GM19193 (cell line): ENCODE measurements around the gene TMEM218.

Source experiments
- POLR2A ChIP-seq: IDR thresholded peaks from 4 replicates; pipeline ENCODE4 v1.6.1; 2011; ENCODE audit not compliant: insufficient read depth, insufficient read length; ENCODE audit errors: extremely low read depth

Gene TMEM218

DNA sequence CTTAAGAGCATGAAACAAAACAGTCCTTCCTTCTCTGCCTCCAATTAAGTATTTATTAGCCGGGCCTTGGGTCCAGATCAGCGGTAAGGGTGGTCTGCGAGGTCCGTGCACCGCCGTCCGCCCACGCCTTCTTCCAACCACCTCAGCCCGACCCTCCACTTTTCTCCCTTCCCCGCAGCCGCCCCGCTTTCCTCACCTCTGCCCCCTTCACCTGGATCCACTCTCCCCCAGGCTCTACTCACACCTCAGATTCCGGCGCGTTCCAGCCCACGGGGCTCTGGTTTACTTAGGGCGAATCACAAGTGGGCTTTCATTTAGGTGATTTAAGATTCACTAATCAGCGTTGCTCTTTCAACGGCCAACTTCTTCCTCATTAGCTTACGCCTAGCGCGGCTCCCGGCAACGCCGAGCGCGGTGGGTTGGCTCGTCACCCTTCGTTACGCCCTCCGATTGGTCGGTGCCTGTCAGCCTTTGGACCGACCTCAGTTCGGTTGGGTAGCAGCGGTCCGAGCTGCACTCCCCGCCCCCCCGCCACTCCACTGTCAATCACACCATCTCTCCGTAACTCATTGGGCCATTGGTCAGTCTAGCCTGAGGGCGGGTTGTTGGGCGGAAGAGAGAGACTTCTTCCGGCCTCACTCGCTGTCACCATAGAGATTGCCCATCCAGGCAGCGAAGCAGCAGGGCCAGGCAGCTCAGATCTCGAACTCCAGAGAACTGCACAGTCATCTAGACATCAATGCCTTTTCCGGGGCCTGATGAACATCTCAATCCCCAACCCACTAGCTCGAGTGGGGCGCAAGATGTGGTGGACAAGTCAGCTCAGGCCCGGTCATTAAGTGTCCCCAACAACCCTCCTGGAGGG is at the start of gene TMEM218:
Gene TMEM218 (minus strand): TSS at position 284 of the 865 bp plus-strand sequence. CDS start 9,385 bp downstream, outside the sequence.
- peak; percentile 56 for TF ChIP-seq POLR2A

GRCh38 chr11:125157953-125158680 is 46.7 kb upstream of the TMEM218 start:
- TF ChIP-seq POLR2A = no peak

- no peak for TF ChIP-seq POLR2A
These were observed 45.8 kb upstream of the TMEM218 start for GRCh38 chr11:125157118-125157733.

DNA sequence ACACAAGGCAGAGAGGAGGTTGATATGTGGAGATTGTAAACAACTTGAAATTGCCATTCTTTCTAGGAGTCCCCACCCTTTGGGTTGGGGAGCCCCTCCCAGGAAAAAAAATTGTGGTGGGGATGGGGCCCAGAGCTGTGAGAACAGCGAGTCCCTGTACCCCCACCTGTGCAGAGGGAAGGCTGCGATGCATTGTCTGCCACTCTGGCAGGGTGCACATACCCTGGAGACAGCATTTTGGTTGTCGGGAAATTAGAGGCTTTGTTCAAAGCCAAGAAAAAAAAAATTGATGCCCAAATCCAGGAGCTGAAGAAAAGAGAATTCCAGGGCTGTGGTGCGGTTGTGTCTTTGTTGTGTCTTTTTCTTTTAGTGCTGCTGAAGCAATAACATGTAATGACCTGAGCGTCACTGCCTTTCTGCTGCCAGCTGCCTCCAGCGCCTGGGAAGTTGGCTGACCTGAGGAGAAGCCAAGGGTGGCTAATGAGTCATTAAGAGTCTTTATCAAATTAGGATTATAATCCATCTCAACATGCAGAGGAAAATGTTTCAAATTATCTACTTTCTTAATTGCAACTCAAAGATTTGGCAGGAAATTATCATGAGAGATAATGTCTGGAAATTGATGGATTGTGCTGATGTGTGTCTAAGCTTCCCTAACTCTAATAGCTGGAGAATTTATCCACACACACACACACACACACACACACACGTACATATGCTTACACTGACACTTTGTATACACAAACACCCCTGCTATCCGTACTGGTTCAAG is 45.1 kb upstream of the TMEM218 start:
- no peak for TF ChIP-seq POLR2A

DNA sequence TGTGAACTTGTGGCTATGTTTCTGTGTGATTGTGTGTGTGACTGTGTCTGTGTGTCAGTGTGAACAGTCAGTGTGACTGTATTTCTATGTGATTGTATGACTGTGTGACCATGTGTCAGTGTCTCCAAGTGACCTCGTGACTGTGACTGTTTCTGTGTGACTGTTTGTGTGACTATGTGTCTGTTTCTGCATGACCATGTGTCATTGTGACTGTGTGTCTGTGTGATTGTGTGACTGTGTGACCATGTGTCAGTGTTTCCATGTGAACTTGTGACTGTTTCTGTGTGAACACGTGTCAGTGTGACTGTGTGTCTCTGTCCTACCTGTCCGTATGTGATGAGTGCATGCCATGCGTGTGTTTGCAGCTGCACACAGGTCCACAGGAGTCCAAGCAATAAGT is 44.3 kb upstream of the TMEM218 start:
- TF ChIP-seq POLR2A = no peak

DNA sequence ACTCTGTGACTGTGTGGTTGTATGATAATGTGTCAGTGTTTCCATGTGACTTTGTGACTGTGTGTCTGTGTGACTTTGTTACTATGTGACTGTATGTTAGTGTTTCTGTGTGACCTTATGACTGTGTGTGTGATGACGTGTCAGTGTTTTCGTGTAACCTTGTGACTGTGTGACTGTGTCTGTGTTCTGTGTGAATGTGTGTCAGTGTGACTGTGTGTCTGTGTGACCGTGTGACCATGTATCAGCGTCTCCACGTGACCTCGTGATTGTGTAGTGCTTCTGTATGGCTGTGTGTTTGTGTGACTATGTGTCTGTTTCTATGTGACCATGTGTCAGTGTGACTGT is 43.6 kb upstream of the TMEM218 start:
- TF ChIP-seq POLR2A = no peak

GRCh38 chr11:125154378-125155099 is 43.1 kb upstream of the TMEM218 start:
- TF ChIP-seq POLR2A = no peak

- TF ChIP-seq POLR2A = no peak
These were observed 42.4 kb upstream of the TMEM218 start for GRCh38 chr11:125153837-125154236.

- no peak for TF ChIP-seq POLR2A
These were observed 37.3 kb upstream of the TMEM218 start for GRCh38 chr11:125148743-125149142.

DNA sequence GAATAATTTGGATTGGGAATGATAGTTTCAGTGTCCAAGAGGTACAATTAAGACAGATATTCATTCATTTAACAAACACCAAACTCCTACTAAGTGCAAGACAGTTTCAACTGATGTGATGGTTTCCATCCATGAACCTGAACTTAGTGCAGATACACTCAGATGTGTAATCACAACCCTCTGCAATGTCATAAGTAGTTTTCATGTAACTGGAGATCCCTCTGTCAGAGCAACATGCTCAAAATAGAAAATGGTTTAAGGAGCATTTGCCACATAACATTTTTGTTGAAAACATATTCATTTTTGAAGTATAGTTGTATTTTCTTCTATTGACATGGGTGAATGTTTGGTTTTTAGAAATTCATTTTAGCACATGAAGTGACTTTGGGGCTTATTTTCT is 36.6 kb upstream of the TMEM218 start:
- TF ChIP-seq POLR2A = no peak

DNA sequence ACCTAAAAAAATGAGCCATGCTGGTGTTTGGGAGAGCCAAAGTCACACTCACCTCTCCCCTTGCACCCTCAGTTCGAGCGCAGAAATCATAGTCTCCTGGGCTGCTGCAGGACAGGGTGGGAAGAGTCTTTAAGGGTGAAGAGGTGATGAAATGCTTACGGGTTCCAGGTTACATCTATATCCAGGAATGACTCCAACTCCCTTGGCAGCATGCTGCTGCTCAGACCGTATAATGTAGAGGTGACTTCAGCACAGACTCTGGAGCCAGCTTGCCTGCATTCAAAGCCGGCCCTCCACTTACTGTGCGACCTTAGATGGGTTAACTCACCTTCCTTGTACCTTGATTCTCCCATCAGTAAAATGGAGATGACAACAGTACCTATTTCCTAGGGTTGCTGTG is 35.9 kb upstream of the TMEM218 start:
- TF ChIP-seq POLR2A = no peak

DNA sequence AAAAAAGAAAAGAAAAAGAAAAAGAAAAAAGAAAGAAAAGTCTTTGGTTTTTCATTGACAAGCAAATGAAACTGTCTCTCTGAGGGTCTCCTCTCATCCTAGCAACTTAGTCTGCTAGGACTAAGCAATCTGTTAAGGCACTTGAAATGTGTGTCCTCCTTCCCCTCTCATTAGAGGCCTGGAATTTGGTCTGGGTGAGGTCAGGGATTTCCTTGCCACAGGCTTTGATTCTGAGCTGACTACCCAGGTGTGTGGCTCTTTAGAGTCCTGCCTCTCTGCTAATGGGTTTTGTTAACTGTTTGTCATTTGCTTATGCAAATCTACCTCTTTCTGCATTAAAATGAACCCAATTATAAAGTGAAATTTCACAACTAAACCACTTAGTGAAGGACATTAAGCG is 34.8 kb upstream of the TMEM218 start:
- no peak for TF ChIP-seq POLR2A

DNA sequence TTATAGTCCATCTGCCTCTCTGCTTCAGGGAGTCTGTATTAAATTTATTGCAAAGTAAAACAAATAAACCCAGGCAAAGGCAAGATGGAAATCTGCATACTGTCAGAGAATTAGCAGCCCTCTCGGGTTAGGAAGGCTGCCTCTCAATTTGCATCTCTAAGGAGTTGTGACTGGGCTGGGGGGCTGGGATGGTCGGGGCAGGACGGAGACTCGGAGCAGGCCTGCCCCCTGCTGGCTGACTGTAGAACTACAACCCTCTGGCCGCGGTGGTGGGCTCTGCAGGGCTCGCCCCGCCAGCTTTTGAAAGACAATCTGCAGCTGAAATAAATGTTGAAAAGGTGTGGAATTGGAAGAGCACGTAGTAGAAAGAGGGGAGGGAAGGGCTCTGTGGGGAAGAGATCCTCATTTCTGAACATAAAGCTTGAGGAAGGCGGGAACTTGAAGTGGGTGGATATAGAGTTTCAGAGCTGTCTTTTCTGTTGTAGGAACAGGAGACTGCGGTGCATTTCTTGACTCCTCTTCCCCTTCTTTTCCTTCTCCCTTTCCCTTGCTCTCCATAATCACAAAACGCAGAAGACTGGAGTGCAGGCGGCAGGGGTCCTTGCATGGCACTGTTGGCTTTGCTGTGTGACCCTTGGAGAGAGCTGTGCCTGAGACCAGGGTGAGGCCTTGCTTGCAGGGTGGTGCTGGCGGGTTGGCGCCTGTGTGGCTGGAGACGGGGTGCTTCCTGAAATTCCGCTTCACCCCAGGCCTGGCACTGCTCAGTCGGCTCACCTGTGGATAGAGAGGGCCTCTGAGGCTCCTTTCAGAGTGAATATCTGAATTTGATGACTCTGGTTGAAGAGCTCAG is 30.5 kb upstream of the TMEM218 start:
- no peak for TF ChIP-seq POLR2A

- no peak for TF ChIP-seq POLR2A
These were observed 29.8 kb upstream of the TMEM218 start for GRCh38 chr11:125141178-125141577.

- TF ChIP-seq POLR2A = no peak
These were observed 28.8 kb upstream of the TMEM218 start for GRCh38 chr11:125140233-125140632.
